Activated CD4-positive, alpha-beta T cell treated with anti-CD3 and anti-CD28 coated beads for 36 hours (primary cell): ENCODE results near the gene FRMD3. TPM values are rescaled to one million over a fixed set of nuclear protein-coding genes. Genes with fewer than 3 reads are reported as not detected.
A peak's percentile ranks its signal among the peaks of the same experiment; 100 is the strongest.

Experiments
- ATAC-seq: fragments of 200-7000 bp; cut with Tn5 transposase; one replicate; pipeline ENCODE4 v1.10.0; 2021; ENCODE audit warnings: mild to moderate bottlenecking, moderate library complexity
- CTCF ChIA-PET: fragments of 350-600 bp; sonication (Branson Sonifier 250); formaldehyde crosslinking; loops from one replicate; lab custom pipeline; 2021; ENCODE audit warnings: antibody characterized with exemption; lab: Charles Lee
- POLR2A ChIA-PET: fragments of 350-600 bp; sonication (Branson Sonifier 250); formaldehyde crosslinking; loops from one replicate; lab custom pipeline; 2021; ENCODE audit warnings: antibody characterized with exemption, inconsistent platforms; lab: Charles Lee
- DNase-seq: peaks from one replicate; pipeline ENCODE4 v3.0.0-alpha.2; 2020
- H3K27ac Mint-ChIP-seq: one replicate; pipeline ENCODE4 v1.8.0; 2021; ENCODE audit warnings: mixed read lengths
- H3K27me3 Mint-ChIP-seq: one replicate; pipeline ENCODE4 v1.8.0; 2021; ENCODE audit warnings: mixed read lengths
- H3K36me3 Mint-ChIP-seq: one replicate; pipeline ENCODE4 v1.8.0; 2021; ENCODE audit warnings: low read depth, mixed read lengths
- H3K4me1 Mint-ChIP-seq: one replicate; pipeline ENCODE4 v1.8.0; 2021; ENCODE audit warnings: mixed read lengths
- H3K4me3 Mint-ChIP-seq: one replicate; pipeline ENCODE4 v1.8.0; 2021; ENCODE audit warnings: mild to moderate bottlenecking, moderate library complexity, mixed read lengths
- H3K9me3 Mint-ChIP-seq: one replicate; pipeline ENCODE4 v1.8.0; 2021; ENCODE audit warnings: low read depth, mixed read lengths
- intact Hi-C, 2 experiments: fragments of 100-400 bp; cut with DNase I in 1 of 2; cut with micrococcal nuclease in 1 of 2; formaldehyde crosslinking; loops; one replicate each; pipeline versions ENCODE4 v1.14.2 to v1.15.1; 2022 to 2024; cut with DNase I, micrococcal nuclease
- total RNA-seq, 2 experiments: library from RNA; stranded (reverse); gene quantifications; one replicate each; pipeline ENCODE4 v1.2.3, GENCODE V29; 2021

FRMD3 gene
- total RNA-seq, 2 experiments from 2014 or later: 0.35 to 0.46 TPM

DNA sequence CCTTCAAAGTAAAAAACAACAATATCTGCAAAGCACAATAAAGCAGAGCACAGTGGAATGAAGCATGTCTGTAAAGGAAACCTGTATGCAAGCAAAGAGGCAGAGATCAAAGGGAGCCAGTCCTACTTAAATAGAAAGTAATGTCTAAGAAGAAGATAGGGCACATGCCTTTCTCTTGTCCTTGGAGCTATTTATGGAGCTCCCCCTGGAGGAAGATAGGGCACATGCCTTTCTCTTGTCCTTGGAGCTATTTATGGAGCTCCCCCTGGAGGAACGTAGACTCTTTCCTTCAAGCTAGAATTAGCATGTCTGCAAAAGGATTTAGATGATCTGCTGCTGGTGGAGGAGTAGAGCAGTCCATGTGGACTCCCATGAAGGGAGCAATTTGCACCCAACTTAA lies 307.2 kb downstream of the FRMD3 start:
- H3K9me3 Mint-ChIP-seq: no peaks in the 10 kb centered on the region
- H3K36me3 Mint-ChIP-seq: no peaks in the 10 kb centered on the region
- CTCF ChIA-PET: interaction anchor here (0.6 kb wide), 1 partner anchor 48 kb away, joined by 3 read pairs; no protein-coding TSS in a partner anchor

GRCh38 chr9:83220730-83221129 lies 317.5 kb downstream of the FRMD3 start:
- Mint-ChIP-seq H3K9me3 (peaks cover 4% of the 10 kb centered on the region), H3K27me3 (peaks cover 32% of the 10 kb centered on the region), H3K27ac (no peak overlapping the region), H3K36me3 (no peaks in the 10 kb centered on the region), H3K4me3 (no peak overlapping the region), H3K4me1 (peaks cover 3% of the 10 kb centered on the region)
- ChIA-PET CTCF (no interaction called here), POLR2A (no interaction called here)
- DNase-seq (peak; percentile 18), ATAC-seq (peak; percentile 51)
- intact Hi-C loops: no loop called here

More for the DNA sequence above, 307.2 kb downstream of the FRMD3 start:
- POLR2A ChIA-PET: no interaction called here
- H3K27ac Mint-ChIP-seq: no peak overlapping the region
- no peak for ATAC-seq
- peaks cover 2% of the 10 kb centered on the region for H3K27me3 Mint-ChIP-seq
- no peak overlapping the region for H3K4me3 Mint-ChIP-seq
- no peak for DNase-seq
- intact Hi-C loops: no loop called here
- H3K4me1 Mint-ChIP-seq: no peaks in the 10 kb centered on the region

GRCh38 chr9:83219924-83220438 lies 318.2 kb downstream of the FRMD3 start:
- Mint-ChIP-seq H3K9me3 (peaks cover 5% of the 10 kb centered on the region), H3K27ac (no peak overlapping the region), H3K36me3 (no peaks in the 10 kb centered on the region), H3K4me3 (no peak overlapping the region), H3K4me1 (peaks cover 3% of the 10 kb centered on the region), H3K27me3 (peaks cover 33% of the 10 kb centered on the region)
- ChIA-PET CTCF (no interaction called here), POLR2A (no interaction called here)
- DNase-seq (no peak), ATAC-seq (no peak)
- intact Hi-C loops: no loop called here

DNA sequence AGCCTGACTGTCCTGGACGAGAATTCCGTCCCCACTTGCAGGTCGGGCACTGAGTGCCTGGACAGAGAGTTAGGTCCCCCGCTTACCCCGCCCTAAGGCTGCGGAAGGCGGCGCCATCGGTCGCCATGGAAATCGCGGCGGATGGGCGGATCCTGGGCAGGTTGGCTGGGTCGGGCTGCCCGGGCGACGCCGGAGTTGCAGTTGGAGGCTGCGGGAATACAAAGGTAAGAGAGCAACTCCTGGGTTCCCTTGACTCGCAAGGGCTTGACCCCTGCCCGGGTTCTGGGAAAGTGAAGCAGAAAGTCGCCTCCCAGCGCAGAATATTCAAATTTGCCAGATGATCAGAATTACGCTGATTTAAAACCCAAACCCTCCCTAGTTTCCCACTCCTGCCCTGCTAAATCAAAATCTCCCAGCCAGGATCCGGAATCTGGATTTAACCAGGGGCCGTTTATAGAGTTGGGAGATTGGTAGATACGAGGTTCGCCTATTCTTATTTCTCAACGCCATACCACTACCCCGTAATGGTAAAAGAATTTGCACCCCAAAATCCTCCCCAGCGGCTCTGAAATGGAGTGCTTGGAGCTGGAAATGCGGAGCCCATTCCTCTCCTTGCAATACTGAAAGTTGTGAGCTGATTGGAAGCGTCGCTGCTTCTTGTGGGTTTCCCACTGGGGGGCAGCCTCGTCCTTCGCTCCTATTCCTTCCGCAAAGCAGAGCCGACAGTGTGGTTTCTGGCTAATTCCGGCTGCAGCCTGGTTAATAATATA lies 318.9 kb downstream of the FRMD3 start:
- no peaks in the 10 kb centered on the region for H3K36me3 Mint-ChIP-seq
- ChIA-PET POLR2A (no interaction called here), CTCF (no interaction called here)
- H3K4me3 Mint-ChIP-seq: peak overlapping the region; percentile 43
- peaks cover 3% of the 10 kb centered on the region for H3K4me1 Mint-ChIP-seq
- H3K27ac Mint-ChIP-seq: no peak overlapping the region
- peaks cover 5% of the 10 kb centered on the region for H3K9me3 Mint-ChIP-seq
- ATAC-seq (no peak), DNase-seq (peak; percentile 23)
- intact Hi-C loops: no loop called here
- peaks cover 33% of the 10 kb centered on the region for H3K27me3 Mint-ChIP-seq

DNA sequence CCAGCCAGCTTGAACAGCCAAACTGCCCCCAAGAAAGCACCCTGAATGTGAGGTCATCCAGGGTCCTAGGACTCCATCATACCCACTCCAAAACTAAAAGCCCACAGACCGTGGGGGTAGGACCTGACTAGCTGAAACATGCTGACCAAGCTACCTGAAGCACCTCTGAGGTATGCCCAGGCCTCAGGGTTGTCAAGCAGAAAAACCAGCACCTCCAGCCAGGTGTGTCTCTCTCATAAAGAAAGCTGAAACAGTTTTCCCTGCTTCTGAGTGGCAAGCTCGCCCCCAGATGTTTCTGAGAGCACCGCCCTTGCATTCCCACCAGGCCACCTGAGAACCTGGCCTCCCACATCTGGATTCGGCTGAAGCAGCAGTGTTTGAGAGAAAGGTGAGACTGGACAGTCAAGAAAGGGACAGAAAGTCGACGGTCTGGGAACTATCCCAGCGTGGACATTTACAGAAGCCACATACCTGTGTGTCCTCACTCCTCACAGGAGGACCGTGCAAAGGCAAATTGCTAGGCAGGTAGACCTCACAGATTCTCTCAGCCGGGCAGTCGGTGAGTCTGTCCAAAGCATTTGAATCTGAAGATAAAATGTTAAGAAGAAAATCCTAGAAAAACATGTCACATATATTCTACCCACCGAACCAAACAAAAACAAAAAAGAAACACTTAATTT lies 319.6 kb downstream of the FRMD3 start:
- peaks cover 3% of the 10 kb centered on the region for H3K4me1 Mint-ChIP-seq
- H3K4me3 Mint-ChIP-seq: no peak overlapping the region
- H3K27ac Mint-ChIP-seq: no peak overlapping the region
- H3K36me3 Mint-ChIP-seq: no peaks in the 10 kb centered on the region
- no peak for DNase-seq
- ChIA-PET CTCF (no interaction called here), POLR2A (no interaction called here)
- ATAC-seq: no peak
- peaks cover 5% of the 10 kb centered on the region for H3K9me3 Mint-ChIP-seq
- peaks cover 33% of the 10 kb centered on the region for H3K27me3 Mint-ChIP-seq
- intact Hi-C loops: no loop called here

GRCh38 chr9:83209188-83209731 lies 328.9 kb downstream of the FRMD3 start:
- H3K4me1 Mint-ChIP-seq: no peaks in the 10 kb centered on the region
- H3K27me3 Mint-ChIP-seq: peaks cover 3% of the 10 kb centered on the region
- ATAC-seq: no peak
- ChIA-PET CTCF (no interaction called here), POLR2A (no interaction called here)
- no peaks in the 10 kb centered on the region for H3K36me3 Mint-ChIP-seq
- no peak for DNase-seq
- H3K4me3 Mint-ChIP-seq: no peak overlapping the region
- intact Hi-C loops: no loop called here
- H3K9me3 Mint-ChIP-seq: no peaks in the 10 kb centered on the region
- no peak overlapping the region for H3K27ac Mint-ChIP-seq

GRCh38 chr9:83208065-83208850 lies 329.9 kb downstream of the FRMD3 start:
- H3K4me3 Mint-ChIP-seq: no peak overlapping the region
- no peak overlapping the region for H3K27ac Mint-ChIP-seq
- no peaks in the 10 kb centered on the region for H3K4me1 Mint-ChIP-seq

GRCh38 chr9:83204047-83204446 lies 334.2 kb downstream of the FRMD3 start:
- CTCF ChIA-PET: no interaction called here
- POLR2A ChIA-PET: no interaction called here
- intact Hi-C loops: no loop called here
- Mint-ChIP-seq H3K36me3 (no peaks in the 10 kb centered on the region), H3K27ac (no peak overlapping the region), H3K9me3 (no peaks in the 10 kb centered on the region), H3K4me3 (no peak overlapping the region), H3K27me3 (no peaks in the 10 kb centered on the region), H3K4me1 (no peaks in the 10 kb centered on the region)
- DNase-seq: no peak
- no peak for ATAC-seq

More at GRCh38 chr9:83208065-83208850, 329.9 kb downstream of the FRMD3 start:
- H3K9me3 Mint-ChIP-seq: no peaks in the 10 kb centered on the region
- ATAC-seq: no peak
- intact Hi-C loops: no loop called here
- ChIA-PET CTCF (no interaction called here), POLR2A (no interaction called here)
- H3K27me3 Mint-ChIP-seq: peaks cover 3% of the 10 kb centered on the region
- DNase-seq: no peak
- no peaks in the 10 kb centered on the region for H3K36me3 Mint-ChIP-seq

DNA sequence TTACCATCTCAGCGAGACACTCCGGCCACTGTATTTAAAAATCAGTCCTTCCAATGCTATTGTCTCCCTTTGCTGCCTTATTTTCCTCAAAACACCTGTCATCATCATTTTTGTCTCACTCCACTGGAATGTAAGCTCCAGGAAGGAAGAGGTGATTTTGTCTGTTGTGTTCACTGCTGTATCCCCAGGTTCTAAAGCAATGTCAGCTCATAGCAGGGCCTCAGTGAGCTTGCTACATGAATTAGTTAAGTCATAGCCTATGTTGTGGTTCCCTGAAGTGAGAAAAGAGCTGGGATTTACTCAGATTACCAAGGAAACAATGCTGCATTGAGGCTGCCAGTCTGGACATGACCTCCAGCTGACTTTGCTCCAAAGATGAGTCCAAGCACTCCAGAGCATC lies 337.7 kb downstream of the FRMD3 start:
- no peaks in the 10 kb centered on the region for H3K4me1 Mint-ChIP-seq
- no peaks in the 10 kb centered on the region for H3K27me3 Mint-ChIP-seq
- ChIA-PET POLR2A (no interaction called here), CTCF (no interaction called here)
- no peak overlapping the region for H3K4me3 Mint-ChIP-seq
- ATAC-seq (no peak), DNase-seq (no peak)
- intact Hi-C loops: no loop called here
- H3K9me3 Mint-ChIP-seq: no peaks in the 10 kb centered on the region
- H3K27ac Mint-ChIP-seq: no peak overlapping the region
- H3K36me3 Mint-ChIP-seq: no peaks in the 10 kb centered on the region

DNA sequence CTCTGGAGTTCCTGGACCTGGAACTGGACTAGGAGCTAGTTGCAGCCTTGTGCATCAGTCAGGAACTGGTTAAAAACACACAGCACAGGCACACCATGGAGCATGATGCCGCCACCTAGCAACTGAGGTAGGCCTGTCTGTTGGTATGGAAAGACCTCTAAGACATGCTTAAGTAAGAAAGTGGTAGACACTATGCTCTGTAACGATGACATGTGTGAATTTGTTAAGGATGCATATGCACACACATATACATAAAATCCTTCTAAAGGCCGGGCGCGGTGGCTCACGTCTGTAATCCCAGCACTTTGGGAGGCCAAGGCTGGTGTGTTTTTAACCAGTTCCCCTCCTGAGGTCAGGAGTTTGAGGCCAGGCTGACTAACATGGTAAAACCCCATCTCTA lies 338.4 kb downstream of the FRMD3 start:
- Mint-ChIP-seq H3K36me3 (no peaks in the 10 kb centered on the region), H3K27me3 (no peaks in the 10 kb centered on the region), H3K4me3 (no peak overlapping the region), H3K9me3 (no peaks in the 10 kb centered on the region), H3K4me1 (no peaks in the 10 kb centered on the region), H3K27ac (no peak overlapping the region)
- intact Hi-C loops: no loop called here
- ChIA-PET CTCF (no interaction called here), POLR2A (no interaction called here)
- ATAC-seq (no peak), DNase-seq (no peak)

GRCh38 chr9:83199240-83199639 lies 339.0 kb downstream of the FRMD3 start:
- Mint-ChIP-seq H3K27me3 (no peaks in the 10 kb centered on the region), H3K36me3 (no peaks in the 10 kb centered on the region), H3K27ac (no peak overlapping the region), H3K9me3 (no peaks in the 10 kb centered on the region), H3K4me1 (no peaks in the 10 kb centered on the region), H3K4me3 (no peak overlapping the region)
- ATAC-seq: no peak
- no peak for DNase-seq
- ChIA-PET POLR2A (no interaction called here), CTCF (no interaction called here)
- intact Hi-C loops: no loop called here
